Anterior cingulate cortex (tissue), 58 donors: ENCODE results near the gene ASIC4.

ENCODE experiments used
- DNase-seq, 58 donors: peaks; one replicate each; lab custom pipeline; 2025; lab: John Stamatoyannopoulos, UW

ASIC4 gene

GRCh38 chr2:219561179-219562048, 47.1 kb downstream of the ASIC4 start:
- no peak for DNase-seq

- no peak for DNase-seq
Observed at GRCh38 chr2:219562049-219563020, 48.1 kb downstream of the ASIC4 start.

DNA sequence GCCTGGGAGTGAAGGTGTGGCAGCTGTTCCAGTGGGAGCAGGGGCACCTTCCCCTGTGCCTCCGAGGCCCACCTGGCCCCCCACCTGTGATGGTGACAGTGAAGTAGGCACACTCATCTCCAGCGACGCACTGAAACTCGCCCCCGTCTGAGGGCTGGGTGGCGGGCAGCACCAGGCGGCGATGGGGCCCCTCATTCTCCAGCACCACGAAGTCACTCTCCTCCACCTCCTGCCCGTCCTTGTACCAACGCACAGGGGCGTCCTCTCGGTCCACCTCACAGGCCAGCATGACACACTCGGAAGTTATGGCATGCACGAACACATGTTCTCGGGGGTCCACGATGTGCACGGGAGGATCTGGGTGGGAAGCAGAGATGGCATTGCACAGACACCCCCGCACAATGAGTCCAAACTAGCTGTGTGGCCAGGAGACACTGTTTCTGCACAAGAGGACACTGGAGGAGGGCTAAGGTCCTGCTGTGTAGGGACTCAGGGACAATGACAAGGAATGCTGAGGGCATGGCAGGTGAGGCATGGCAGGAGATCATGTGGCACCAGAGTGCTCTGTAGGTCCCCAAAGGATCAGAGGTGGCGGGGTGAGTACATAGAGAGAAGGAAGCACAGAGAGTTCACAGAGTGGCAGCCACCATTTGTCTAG, 49.1 kb downstream of the ASIC4 start:
- DNase-seq: no peak

- DNase-seq: no peak
Observed at GRCh38 chr2:219565130-219566080, 51.1 kb downstream of the ASIC4 start.

- DNase-seq: no peak
Observed at GRCh38 chr2:219566640-219567039, 52.4 kb downstream of the ASIC4 start.

DNA sequence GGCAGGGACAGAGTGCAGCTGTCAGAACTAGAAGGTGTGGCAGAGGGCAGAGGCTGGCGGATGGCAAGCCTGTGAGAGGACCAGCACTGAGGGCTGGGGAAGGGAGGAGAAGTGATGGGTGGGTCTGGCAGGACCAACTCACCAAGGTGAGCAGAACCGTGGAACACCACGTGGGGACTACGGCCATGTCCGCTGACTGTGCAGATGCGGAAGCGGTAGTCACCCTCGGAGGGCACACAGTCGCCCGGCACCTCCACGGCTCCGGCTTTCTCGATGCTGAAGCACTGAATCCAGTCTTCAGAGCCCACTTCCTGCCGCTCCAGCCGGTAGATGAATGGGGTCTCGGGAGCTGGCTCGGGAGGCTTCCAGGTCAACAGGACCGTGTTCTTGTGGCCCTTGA, 52.8 kb downstream of the ASIC4 start:
- DNase-seq: no peak

DNA sequence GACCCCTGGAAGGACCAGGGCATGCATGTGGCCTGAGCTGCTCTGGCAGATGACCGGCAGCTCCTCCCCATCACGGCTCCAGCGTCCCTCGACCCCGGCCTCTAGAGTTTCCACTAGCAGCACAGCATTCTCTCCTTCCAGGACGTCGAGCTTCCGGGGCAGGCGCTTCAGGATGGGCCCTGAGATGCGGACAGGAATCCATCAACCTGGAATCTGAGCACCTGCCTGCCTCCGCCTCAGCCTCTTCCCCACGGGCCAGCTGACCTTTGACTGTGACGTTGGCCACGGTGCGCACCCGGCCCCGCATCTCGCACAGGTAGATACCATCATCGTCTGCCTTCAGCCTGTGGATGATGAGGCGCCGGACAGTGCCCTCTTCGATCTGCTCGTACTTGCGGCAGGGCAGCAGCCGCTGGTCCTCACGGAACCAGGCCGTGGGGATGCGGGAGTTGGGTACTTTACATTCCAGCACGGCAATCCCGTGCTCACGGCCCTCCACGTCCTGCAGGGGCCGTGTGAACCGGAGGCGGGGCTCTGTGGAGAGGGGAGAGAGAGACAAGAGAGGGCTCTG, 53.6 kb downstream of the ASIC4 start:
- no peak for DNase-seq

DNA sequence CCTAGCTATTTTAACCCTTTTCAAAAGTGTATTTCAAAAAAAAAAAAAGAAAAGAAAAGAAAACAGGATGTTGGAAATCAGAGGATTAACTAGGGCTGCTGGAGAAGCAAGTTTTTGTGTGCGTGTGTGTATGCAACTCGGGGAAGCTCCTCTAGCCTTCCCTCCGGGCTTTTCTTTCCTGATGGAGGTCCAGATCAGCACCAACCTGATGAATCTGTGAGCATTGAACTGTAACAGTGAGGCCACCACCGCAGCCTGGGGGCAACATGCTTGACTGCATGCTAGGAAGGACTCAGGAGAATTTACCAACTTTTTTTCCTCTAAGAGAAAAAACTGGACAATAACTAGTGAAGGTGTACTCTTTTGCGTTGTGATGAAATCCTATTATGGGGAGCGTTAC, 54.8 kb downstream of the ASIC4 start:
- no peak for DNase-seq

DNA sequence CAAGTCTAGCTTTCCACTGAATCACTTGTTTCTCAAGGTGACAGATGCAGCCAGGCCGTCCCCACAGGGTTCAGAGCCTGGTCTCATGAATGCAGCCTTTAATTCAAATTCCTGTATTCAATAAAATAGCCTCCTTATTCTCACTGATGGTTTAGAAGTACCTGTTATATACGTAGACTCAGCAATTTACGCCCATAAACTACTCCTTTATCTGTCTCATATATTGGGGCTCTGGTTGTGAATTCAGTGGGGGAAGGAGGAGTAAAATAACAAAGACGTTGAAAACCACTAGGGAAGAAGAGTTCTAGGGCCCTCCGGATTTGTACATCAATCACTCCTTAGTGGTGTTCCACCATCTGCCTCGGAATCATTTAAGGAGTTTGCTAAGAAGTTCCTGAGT, 55.4 kb downstream of the ASIC4 start:
- DNase-seq: no peak

DNA sequence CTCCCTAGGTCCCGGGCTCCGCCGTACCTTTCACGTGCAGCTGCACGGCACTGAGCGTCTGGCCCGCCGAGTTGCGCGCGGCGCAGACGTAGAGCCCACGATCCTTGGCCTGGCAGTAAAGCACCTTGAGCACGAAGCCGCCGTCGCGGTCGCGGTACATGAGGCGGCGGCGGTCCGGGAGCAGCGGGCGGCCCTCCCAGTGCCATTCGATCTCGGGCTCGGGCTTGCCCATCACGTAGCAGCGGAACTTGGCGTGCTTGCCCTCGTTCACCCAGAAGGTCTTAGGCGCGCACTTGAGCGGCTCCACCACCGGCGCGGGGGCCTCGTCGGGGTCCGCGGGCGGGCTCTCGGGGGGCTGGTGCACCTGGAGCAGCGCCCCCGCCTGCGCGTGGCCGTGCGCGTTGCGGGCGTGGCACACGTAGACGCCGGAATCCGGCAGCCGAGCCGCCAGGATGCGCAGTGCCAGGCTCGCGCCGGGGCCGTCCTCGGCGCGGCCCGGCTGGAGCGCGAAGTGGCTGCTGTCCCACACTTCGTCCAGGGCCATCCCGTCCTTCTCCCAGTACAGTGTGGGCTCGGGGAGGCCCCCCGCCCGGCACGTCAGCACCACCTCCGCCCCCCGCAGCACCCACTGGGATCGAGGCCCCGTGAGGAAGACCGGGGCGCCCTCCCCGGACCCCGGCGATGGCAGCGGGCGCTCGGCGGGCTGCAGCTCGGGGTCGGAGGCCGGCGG, 56.1 kb downstream of the ASIC4 start:
- peak in 11 of 58 donors; percentile 6 to 49 (median 27) for DNase-seq

DNA sequence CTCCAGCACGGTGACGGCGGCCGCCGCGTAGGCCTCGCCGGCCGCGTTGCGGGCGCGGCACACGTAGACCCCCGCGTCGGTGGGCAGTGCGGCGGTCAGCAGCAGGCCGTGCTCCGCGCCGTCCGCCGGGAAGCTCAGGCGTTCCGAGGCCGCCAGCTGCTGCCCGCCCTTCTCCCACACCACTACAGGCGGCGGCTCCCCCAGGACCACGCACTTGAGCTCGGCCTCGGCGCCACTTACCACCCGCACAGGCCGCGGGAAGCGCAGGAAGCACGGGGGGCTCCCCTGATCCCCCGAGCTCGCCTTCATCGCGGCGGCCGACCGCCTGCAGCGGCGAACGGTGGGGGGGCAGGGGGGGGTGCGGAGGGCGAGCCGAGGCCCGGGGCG, 56.6 kb downstream of the ASIC4 start:
- DNase-seq: no peak

DNA sequence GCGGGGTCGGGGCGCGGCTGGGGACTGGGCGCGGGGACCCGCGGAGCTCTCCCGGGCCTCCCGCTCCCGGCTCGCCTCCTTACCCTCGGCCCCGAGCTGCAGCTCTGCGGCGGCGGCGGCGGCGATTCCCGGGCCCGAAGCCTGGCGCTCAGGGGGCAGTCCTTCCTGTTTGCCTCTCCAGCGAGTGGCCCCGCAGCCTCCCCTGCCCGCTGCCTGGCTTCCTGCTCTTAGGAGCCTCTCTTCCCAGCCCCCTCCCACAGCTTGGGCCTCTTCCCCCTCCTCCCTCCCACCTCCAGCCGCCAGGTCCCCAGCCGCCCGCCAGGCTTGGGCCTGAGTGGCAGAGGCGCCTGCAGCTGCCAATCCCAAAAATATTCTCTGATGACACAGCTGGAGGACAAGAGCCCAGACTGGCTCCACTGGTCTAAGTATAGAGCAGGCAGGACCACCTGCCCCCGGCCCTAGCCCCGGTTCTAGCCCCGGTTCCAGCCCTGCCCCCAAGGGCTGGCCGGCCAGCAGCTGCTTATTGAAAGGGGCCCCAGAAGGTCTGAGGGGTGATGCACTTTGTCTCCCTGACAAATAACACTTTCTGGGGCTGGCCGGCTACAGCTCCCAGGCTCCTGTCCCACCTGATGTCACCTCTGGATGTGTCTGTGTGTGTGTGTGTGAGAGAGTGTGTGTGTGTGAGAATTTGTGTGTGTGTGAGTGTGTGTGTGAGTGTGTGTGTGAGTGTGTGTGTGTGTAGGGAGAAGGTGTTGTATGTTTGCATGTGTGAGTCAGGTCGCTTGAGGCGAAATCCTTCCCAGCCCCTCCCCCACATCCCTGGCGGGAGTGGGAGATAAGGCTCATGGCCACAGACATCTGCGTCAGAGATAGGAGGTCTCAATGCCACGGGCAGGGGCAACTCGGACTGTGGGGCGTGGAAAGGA, 57.3 kb downstream of the ASIC4 start, which contains the start of gene OBSL1:
Gene OBSL1, minus strand, starts transcription at position 229 of the 926 bp plus-strand sequence. CDS start 307 bp downstream, outside the sequence.
- peak in 46 of 58 donors; percentile 8 to 81 (median 32) for DNase-seq

GRCh38 chr2:219572237-219573001, 58.1 kb downstream of the ASIC4 start, which contains the start of gene INHA:
Gene INHA (plus strand): TSS chr2:219572310. CDS start chr2:219572375, 65 bp downstream.
- no peak for DNase-seq

DNA sequence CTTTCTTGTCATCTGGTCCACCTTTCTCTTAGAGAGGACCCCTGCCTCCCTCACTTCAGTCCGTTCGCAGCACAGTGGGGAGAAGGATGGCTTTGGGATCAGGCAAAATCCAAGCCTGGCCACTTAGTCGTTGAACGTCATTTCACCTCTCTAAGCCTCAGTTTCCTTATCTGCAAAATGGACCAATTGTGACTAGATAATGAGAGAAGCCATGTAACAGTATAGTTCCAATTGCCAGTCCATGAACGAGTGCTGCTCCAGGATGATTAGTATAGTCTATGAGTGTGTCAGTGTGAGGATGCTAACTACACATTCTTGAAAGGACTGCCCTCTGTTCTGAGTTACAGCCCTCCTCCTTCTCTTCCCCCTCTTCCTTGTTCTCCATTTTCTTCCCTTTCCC, 58.9 kb downstream of the ASIC4 start:
- no peak for DNase-seq

GRCh38 chr2:219574484-219575311, 60.4 kb downstream of the ASIC4 start:
- no peak for DNase-seq
